Astrocyte (in vitro differentiated cells and primary cell): ENCODE measurements around the gene TARBP2. TPM values are rescaled to one million over a fixed set of nuclear protein-coding genes. Genes with fewer than 3 reads are reported as not detected.

ENCODE experiments used
- DNase-seq: peaks from one replicate; pipeline ENCODE4 v3.0.0-alpha.2; 2010; ENCODE audit warnings: low read depth
- FAIRE-seq: peaks from 2 replicates; lab custom pipeline; 2011; peaks lifted over from hg19 to GRCh38; lab: Jason Lieb, UNC
- H2AFZ ChIP-seq: 2 replicates; pipeline ENCODE4 v1.6.0; 2012; ENCODE audit warnings: low read depth, low read length, inconsistent platforms
- H3K27ac ChIP-seq: 2 replicates; pipeline ENCODE4 v1.5.1; 2011; ENCODE audit warnings: low read depth, low read length, inconsistent platforms
- H3K27me3 ChIP-seq: 2 replicates; pipeline ENCODE4 v1.6.0; 2011; ENCODE audit warnings: low read length, inconsistent platforms; ENCODE audit not compliant: insufficient read depth
- H3K36me3 ChIP-seq: 2 replicates; pipeline ENCODE4 v1.5.1; 2011; ENCODE audit warnings: low read length, inconsistent platforms; ENCODE audit not compliant: insufficient read depth
- H3K4me1 ChIP-seq: 2 replicates; pipeline ENCODE4 v1.5.1; 2011; ENCODE audit warnings: low read length, inconsistent platforms; ENCODE audit not compliant: insufficient read depth
- H3K4me2 ChIP-seq: 2 replicates; pipeline ENCODE4 v1.6.0; 2012; ENCODE audit warnings: low read length, inconsistent platforms
- H3K4me3 ChIP-seq: 2 replicates; pipeline ENCODE4 v1.5.1; 2011; ENCODE audit warnings: low read depth, mild to moderate bottlenecking, low read length, inconsistent platforms; ENCODE audit not compliant: insufficient read depth
- H3K79me2 ChIP-seq: 2 replicates; pipeline ENCODE4 v1.6.0; 2012; ENCODE audit warnings: mild to moderate bottlenecking, low read length, inconsistent platforms; ENCODE audit not compliant: insufficient read depth
- H3K9ac ChIP-seq: 2 replicates; pipeline ENCODE4 v1.6.0; 2012; ENCODE audit warnings: mild to moderate bottlenecking, low read length, inconsistent platforms
- H3K9me3 ChIP-seq: 2 replicates; pipeline ENCODE4 v1.5.1; 2012; ENCODE audit warnings: low read depth, mild to moderate bottlenecking, low read length, inconsistent platforms; ENCODE audit not compliant: insufficient read depth
- H4K20me1 ChIP-seq: 2 replicates; pipeline ENCODE4 v1.6.0; 2012; ENCODE audit warnings: low read length, inconsistent platforms; ENCODE audit not compliant: insufficient read depth
- H3K27ac Mint-ChIP-seq: one replicate; pipeline ENCODE4 v1.8.0; 2021; ENCODE audit warnings: mild to moderate bottlenecking, mixed read lengths; ENCODE audit not compliant: unreplicated experiment
- H3K27me3 Mint-ChIP-seq: one replicate; pipeline ENCODE4 v1.8.0; 2021; ENCODE audit warnings: low read depth, mixed read lengths; ENCODE audit not compliant: unreplicated experiment
- H3K36me3 Mint-ChIP-seq: one replicate; pipeline ENCODE4 v1.8.0; 2021; ENCODE audit warnings: low read depth, mixed read lengths; ENCODE audit not compliant: unreplicated experiment
- H3K4me1 Mint-ChIP-seq: one replicate; pipeline ENCODE4 v1.8.0; 2021; ENCODE audit warnings: low read depth, mixed read lengths; ENCODE audit not compliant: unreplicated experiment
- H3K4me3 Mint-ChIP-seq: one replicate; pipeline ENCODE4 v1.8.0; 2021; ENCODE audit warnings: mild to moderate bottlenecking, moderate library complexity, mixed read lengths; ENCODE audit not compliant: unreplicated experiment
- H3K9me3 Mint-ChIP-seq: one replicate; pipeline ENCODE4 v1.8.0; 2021; ENCODE audit warnings: mild to moderate bottlenecking, mixed read lengths; ENCODE audit not compliant: unreplicated experiment
- CTCF ChIP-seq: IDR thresholded peaks from 2 replicates; pipeline ENCODE4 v1.5.1; 2011; ENCODE audit warnings: low read depth, mild to moderate bottlenecking, inconsistent platforms, low read length, moderate library complexity; ENCODE audit not compliant: insufficient read depth
- EZH2 ChIP-seq: IDR thresholded peaks from 2 replicates; pipeline ENCODE4 v1.6.1; 2012; ENCODE audit warnings: mild to moderate bottlenecking, low read length, inconsistent platforms; ENCODE audit not compliant: insufficient read depth
- total RNA-seq: library from RNA; stranded (reverse); gene quantifications from 2 replicates; pipeline ENCODE4 v1.2.1, GENCODE V29; 2021

Gene TARBP2
- total RNA-seq, 1 donor from 2014 or later = 51.1 TPM

DNA sequence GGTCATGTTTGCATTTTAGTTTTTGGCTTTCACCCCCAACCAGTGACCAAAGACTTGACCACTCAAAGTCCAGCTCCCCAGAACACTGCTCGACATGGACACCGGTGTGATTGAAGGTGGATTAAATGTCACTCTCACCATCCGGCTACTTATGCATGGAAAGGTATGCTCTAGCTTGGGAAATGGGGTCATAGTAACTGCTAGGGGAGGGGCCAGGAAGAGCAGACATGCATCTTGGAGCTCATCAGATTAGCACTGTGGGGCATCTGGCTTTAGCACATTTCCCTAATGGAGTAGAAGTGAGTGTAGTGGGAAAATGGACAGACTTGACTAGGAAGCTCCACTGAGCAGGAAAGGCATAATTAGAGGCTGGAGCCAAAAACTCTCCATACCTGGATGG, 46.4 kb upstream of the TARBP2 start:
- H3K4me3 ChIP-seq = peak overlapping the region; percentile 100
- H4K20me1 ChIP-seq = peaks cover 71% of the 10 kb centered on the region
- no peaks in the 10 kb centered on the region for H3K27me3 ChIP-seq
- no peak for DNase-seq
- TF ChIP-seq EZH2 (no peak), CTCF (no peak)
- peaks cover 9% of the 10 kb centered on the region for H3K4me1 Mint-ChIP-seq
- no peak for FAIRE-seq
- no peak overlapping the region for H2AFZ ChIP-seq
- H3K79me2 ChIP-seq = peaks cover 76% of the 10 kb centered on the region
- no peaks in the 10 kb centered on the region for H3K9me3 Mint-ChIP-seq
- peak overlapping the region; percentile 99 for H3K9ac ChIP-seq
- H3K27me3 Mint-ChIP-seq = no peaks in the 10 kb centered on the region
- peak overlapping the region; percentile 96 for H3K4me2 ChIP-seq
- H3K36me3 ChIP-seq = peaks cover 57% of the 10 kb centered on the region
- H3K27ac ChIP-seq = no peak overlapping the region
- no peak overlapping the region for H3K27ac Mint-ChIP-seq
- H3K4me3 Mint-ChIP-seq = peak overlapping the region; percentile 98
- H3K4me1 ChIP-seq = peaks cover 10% of the 10 kb centered on the region
- H3K36me3 Mint-ChIP-seq = peaks cover 12% of the 10 kb centered on the region
- no peaks in the 10 kb centered on the region for H3K9me3 ChIP-seq

GRCh38 chr12:53456654-53457366, 44.3 kb upstream of the TARBP2 start:
- Mint-ChIP-seq H3K4me3 (no peak overlapping the region), H3K27me3 (no peaks in the 10 kb centered on the region), H3K4me1 (peaks cover 24% of the 10 kb centered on the region), H3K36me3 (peaks cover 25% of the 10 kb centered on the region), H3K27ac (no peak overlapping the region), H3K9me3 (no peaks in the 10 kb centered on the region)
- TF ChIP-seq CTCF = no peak
- TF ChIP-seq EZH2 = no peak
- Histone ChIP-seq H3K27me3 (no peaks in the 10 kb centered on the region), H3K9ac (no peak overlapping the region), H3K79me2 (peaks cover 97% of the 10 kb centered on the region), H3K4me2 (no peak overlapping the region), H3K4me3 (no peak overlapping the region), H4K20me1 (peaks cover 92% of the 10 kb centered on the region), H3K4me1 (peaks cover 10% of the 10 kb centered on the region), H2AFZ (no peak overlapping the region), H3K27ac (no peak overlapping the region), H3K9me3 (no peaks in the 10 kb centered on the region), H3K36me3 (peaks cover 78% of the 10 kb centered on the region)
- FAIRE-seq (no peak), DNase-seq (no peak)

GRCh38 chr12:53459097-53459496, 42.0 kb upstream of the TARBP2 start:
- peaks cover 7% of the 10 kb centered on the region for H3K4me1 ChIP-seq
- H3K4me2 ChIP-seq = no peak overlapping the region
- no peak overlapping the region for H3K27ac Mint-ChIP-seq
- FAIRE-seq (no peak), DNase-seq (no peak)
- no peaks in the 10 kb centered on the region for H3K27me3 Mint-ChIP-seq
- H3K4me3 Mint-ChIP-seq = peak overlapping the region; percentile 16
- peaks cover 37% of the 10 kb centered on the region for H3K4me1 Mint-ChIP-seq
- H3K9ac ChIP-seq = no peak overlapping the region
- H3K27me3 ChIP-seq = no peaks in the 10 kb centered on the region
- TF ChIP-seq EZH2 = no peak
- no peak for TF ChIP-seq CTCF
- peaks cover 95% of the 10 kb centered on the region for H3K36me3 ChIP-seq
- H2AFZ ChIP-seq = no peak overlapping the region
- no peaks in the 10 kb centered on the region for H3K9me3 ChIP-seq
- H3K36me3 Mint-ChIP-seq = peaks cover 33% of the 10 kb centered on the region
- H4K20me1 ChIP-seq = peaks cover 100% of the 10 kb centered on the region
- H3K79me2 ChIP-seq = peaks cover 100% of the 10 kb centered on the region
- no peak overlapping the region for H3K4me3 ChIP-seq
- H3K27ac ChIP-seq = no peak overlapping the region
- H3K9me3 Mint-ChIP-seq = no peaks in the 10 kb centered on the region
